Neural progenitor cell (in vitro differentiated cells): ENCODE measurements around the gene POC1A.

Source experiments
- EZH2 ChIP-seq: fragments of 200-600 bp; sonication (generic); IDR thresholded peaks from 2 replicates; pipeline ENCODE4 v1.6.1; 2017; ENCODE audit warnings: antibody characterized with exemption, mild to moderate bottlenecking, moderate library complexity
- TF ChIP-seq, protein P1 (sequence below): fragments of 200-600 bp; sonication (generic); IDR thresholded peaks from 2 replicates; pipeline ENCODE4 v1.5.1; 2017; ENCODE audit warnings: antibody characterized with exemption, mild to moderate bottlenecking

DNA sequence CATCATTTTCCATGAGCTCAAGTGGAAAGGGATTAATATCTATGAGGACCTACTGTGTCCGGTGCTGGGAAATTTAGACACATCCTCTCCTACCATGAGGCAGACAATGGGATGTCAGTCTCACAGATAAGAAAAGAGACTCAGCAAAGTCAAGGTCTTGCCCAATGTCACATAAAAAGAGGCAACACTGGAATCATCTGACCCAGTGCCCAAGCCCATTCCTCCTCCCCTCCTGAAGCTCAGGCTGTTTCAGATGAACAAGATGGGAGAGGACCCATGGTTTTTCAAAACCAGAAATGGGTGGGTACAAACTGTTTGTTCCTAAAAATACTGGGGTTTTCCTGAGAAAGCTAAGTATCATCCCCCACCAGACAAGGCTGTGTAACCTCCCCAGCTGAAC is 22.2 kb downstream of the POC1A start:
- TF ChIP-seq, protein P1, sequence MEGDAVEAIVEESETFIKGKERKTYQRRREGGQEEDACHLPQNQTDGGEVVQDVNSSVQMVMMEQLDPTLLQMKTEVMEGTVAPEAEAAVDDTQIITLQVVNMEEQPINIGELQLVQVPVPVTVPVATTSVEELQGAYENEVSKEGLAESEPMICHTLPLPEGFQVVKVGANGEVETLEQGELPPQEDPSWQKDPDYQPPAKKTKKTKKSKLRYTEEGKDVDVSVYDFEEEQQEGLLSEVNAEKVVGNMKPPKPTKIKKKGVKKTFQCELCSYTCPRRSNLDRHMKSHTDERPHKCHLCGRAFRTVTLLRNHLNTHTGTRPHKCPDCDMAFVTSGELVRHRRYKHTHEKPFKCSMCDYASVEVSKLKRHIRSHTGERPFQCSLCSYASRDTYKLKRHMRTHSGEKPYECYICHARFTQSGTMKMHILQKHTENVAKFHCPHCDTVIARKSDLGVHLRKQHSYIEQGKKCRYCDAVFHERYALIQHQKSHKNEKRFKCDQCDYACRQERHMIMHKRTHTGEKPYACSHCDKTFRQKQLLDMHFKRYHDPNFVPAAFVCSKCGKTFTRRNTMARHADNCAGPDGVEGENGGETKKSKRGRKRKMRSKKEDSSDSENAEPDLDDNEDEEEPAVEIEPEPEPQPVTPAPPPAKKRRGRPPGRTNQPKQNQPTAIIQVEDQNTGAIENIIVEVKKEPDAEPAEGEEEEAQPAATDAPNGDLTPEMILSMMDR: no peak
- no peak for TF ChIP-seq EZH2
